ENCODE results near the gene PCNX1. TPM values are rescaled to one million over a fixed set of nuclear protein-coding genes. Genes with fewer than 3 reads are reported as not detected.

Gene PCNX1
- total and polyA plus RNA-seq, 2 donors (not counting 1 experiment from before 2014, with no cell fraction given) = 17.0 to 84.5 TPM

DNA sequence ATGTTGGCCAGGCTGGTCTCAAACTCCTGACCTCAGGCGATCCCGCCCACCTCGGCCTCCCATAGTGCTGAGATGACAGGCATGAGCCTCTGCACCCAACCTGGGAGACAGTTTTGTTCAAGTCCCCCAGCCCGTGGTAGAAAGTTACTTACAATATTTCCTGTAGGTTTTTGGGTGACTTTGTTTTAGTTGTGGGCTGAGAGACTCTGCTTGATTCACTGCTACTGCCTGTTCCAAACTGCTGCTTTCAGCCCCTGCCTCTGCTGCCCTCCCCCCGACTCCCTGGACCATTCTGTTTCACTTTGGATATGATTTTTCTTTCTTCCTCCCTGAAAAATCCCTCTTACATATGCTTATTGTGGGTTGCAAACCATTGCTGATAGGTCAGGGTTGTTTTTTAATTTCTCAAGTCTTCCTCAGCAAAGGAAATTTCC is 13.4 kb upstream of the PCNX1 start:
- no peaks in the 10 kb centered on the region for H3K4me1 Mint-ChIP-seq

DNA sequence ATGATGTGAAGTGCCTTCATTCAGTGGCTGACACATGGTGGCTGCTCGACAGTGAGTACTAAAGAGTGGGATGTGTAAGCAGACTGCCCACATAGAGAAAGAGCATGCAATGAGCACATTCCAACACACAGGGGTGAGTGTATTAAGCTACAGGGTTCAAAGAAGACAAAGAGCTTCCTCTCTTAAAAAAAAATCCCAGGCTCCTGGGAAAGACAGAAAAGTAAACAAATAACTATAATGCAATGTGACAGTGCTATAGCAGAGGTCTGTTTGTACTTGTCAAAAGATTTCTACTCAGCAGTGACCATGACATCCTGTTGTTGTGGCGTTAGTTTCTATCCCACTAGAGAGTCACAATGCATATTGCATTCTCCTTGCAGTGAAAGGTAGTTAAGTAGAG is 12.4 kb upstream of the PCNX1 start:
- H3K4me1 ChIP-seq (ENCODE audit: control insufficient read depth in 2 of 2, insufficient read depth in 2 of 2, low read length in 2 of 2) = no peaks in the 10 kb centered on the region
- H3K36me3 ChIP-seq (replicated peaks in 1 of 2; ENCODE audit: control extremely low read depth in 1 of 2, control insufficient read depth in 1 of 2, extremely low read depth in 1 of 2, insufficient read depth in 2 of 2, low read length in 1 of 2) = no peaks in the 10 kb centered on the region
- H4K20me1 ChIP-seq (ENCODE audit: control insufficient read depth, insufficient read depth, low read length, poor library complexity, severe bottlenecking) = no peaks in the 10 kb centered on the region
- DNase-seq (no peak), ATAC-seq (ENCODE audit: low read depth) (no peak)
- CTCF ChIA-PET = no interaction called here
- no peaks in the 10 kb centered on the region for H3K27me3 ChIP-seq (replicated peaks in 1 of 4; ENCODE audit: control extremely low read depth in 1 of 4, control insufficient read depth in 3 of 4, insufficient read depth in 4 of 4, low read length in 3 of 4)
- no peaks in the 10 kb centered on the region for H3K4me1 Mint-ChIP-seq
- H3K27ac ChIP-seq (ENCODE audit: low read length in 2 of 2) = no peak overlapping the region
- H3K27me3 Mint-ChIP-seq = peaks cover 9% of the 10 kb centered on the region
- no CpG with 5 or more reads among the region's 2 CpGs for WGBS (ENCODE audit: insufficient coverage)
- no peak overlapping the region for H3K4me3 ChIP-seq (ENCODE audit: control extremely low read depth in 1 of 5, extremely low read depth in 1 of 5, insufficient read depth in 1 of 5, low read depth in 2 of 5, low read length in 4 of 5)
- no peak overlapping the region for H3K27ac Mint-ChIP-seq
- H3K4me2 ChIP-seq (replicated peaks; ENCODE audit: low read depth, low read length, poor library complexity, severe bottlenecking) = no peak overlapping the region
- POLR2A ChIA-PET = no interaction called here
- intact Hi-C loops (cut with micrococcal nuclease) = no loop called here
- no peaks in the 10 kb centered on the region for H3K9me3 Mint-ChIP-seq (ENCODE audit: insufficient read depth)
- H2AFZ ChIP-seq (ENCODE audit: insufficient read depth, low read depth, low read length, poor library complexity, severe bottlenecking) = no peak overlapping the region
- H3K4me3 Mint-ChIP-seq = no peak overlapping the region
- no peaks in the 10 kb centered on the region for H3K79me2 ChIP-seq (ENCODE audit: control insufficient read depth, insufficient read depth, low read length)
- no peak for TF ChIP-seq EZH2 (IDR thresholded peaks at IDR 0.05; ENCODE audit: borderline replicate concordance, insufficient read depth, low read depth, low read length, poor library complexity, severe bottlenecking)
- TF ChIP-seq, protein P1, sequence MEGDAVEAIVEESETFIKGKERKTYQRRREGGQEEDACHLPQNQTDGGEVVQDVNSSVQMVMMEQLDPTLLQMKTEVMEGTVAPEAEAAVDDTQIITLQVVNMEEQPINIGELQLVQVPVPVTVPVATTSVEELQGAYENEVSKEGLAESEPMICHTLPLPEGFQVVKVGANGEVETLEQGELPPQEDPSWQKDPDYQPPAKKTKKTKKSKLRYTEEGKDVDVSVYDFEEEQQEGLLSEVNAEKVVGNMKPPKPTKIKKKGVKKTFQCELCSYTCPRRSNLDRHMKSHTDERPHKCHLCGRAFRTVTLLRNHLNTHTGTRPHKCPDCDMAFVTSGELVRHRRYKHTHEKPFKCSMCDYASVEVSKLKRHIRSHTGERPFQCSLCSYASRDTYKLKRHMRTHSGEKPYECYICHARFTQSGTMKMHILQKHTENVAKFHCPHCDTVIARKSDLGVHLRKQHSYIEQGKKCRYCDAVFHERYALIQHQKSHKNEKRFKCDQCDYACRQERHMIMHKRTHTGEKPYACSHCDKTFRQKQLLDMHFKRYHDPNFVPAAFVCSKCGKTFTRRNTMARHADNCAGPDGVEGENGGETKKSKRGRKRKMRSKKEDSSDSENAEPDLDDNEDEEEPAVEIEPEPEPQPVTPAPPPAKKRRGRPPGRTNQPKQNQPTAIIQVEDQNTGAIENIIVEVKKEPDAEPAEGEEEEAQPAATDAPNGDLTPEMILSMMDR (IDR thresholded peaks at IDR 0.05) = no peak
- H3K9ac ChIP-seq (ENCODE audit: low read length) = no peak overlapping the region
- H3K9me3 ChIP-seq (ENCODE audit: control extremely low read depth in 1 of 3, control insufficient read depth in 2 of 3, insufficient read depth in 1 of 3, low read length in 2 of 3) = no peaks in the 10 kb centered on the region

More for the DNA sequence above, 13.4 kb upstream of the PCNX1 start:
- no peak overlapping the region for H3K4me2 ChIP-seq (replicated peaks; ENCODE audit: low read depth, low read length, poor library complexity, severe bottlenecking)
- no peak overlapping the region for H3K27ac ChIP-seq (ENCODE audit: low read length in 2 of 2)
- H3K79me2 ChIP-seq (ENCODE audit: control insufficient read depth, insufficient read depth, low read length) = no peaks in the 10 kb centered on the region
- H3K9me3 ChIP-seq (ENCODE audit: control extremely low read depth in 1 of 3, control insufficient read depth in 2 of 3, insufficient read depth in 1 of 3, low read length in 2 of 3) = no peaks in the 10 kb centered on the region
- DNase-seq (no peak), ATAC-seq (ENCODE audit: low read depth) (no peak)
- POLR2A ChIA-PET = no interaction called here
- CTCF ChIA-PET = no interaction called here
- H3K9ac ChIP-seq (ENCODE audit: low read length) = no peak overlapping the region
- no peaks in the 10 kb centered on the region for H3K27me3 ChIP-seq (replicated peaks in 1 of 4; ENCODE audit: control extremely low read depth in 1 of 4, control insufficient read depth in 3 of 4, insufficient read depth in 4 of 4, low read length in 3 of 4)
- Mint-ChIP-seq H3K27ac (no peak overlapping the region), H3K27me3 (peaks cover 9% of the 10 kb centered on the region), H3K4me3 (no peak overlapping the region), H3K9me3 (ENCODE audit: insufficient read depth) (no peaks in the 10 kb centered on the region)
- TF ChIP-seq, protein P1 (IDR thresholded peaks at IDR 0.05) = no peak
- no peak for TF ChIP-seq EZH2 (IDR thresholded peaks at IDR 0.05; ENCODE audit: borderline replicate concordance, insufficient read depth, low read depth, low read length, poor library complexity, severe bottlenecking)
- intact Hi-C loops (cut with micrococcal nuclease) = no loop called here
- no peaks in the 10 kb centered on the region for H4K20me1 ChIP-seq (ENCODE audit: control insufficient read depth, insufficient read depth, low read length, poor library complexity, severe bottlenecking)
- H3K4me3 ChIP-seq (ENCODE audit: control extremely low read depth in 1 of 5, extremely low read depth in 1 of 5, insufficient read depth in 1 of 5, low read depth in 2 of 5, low read length in 4 of 5) = no peak overlapping the region
- WGBS (ENCODE audit: insufficient coverage) = 58% methylated on average over 3 of the region's 5 CpGs
- H3K4me1 ChIP-seq (ENCODE audit: control insufficient read depth in 2 of 2, insufficient read depth in 2 of 2, low read length in 2 of 2) = no peaks in the 10 kb centered on the region
- no peaks in the 10 kb centered on the region for H3K36me3 ChIP-seq (replicated peaks in 1 of 2; ENCODE audit: control extremely low read depth in 1 of 2, control insufficient read depth in 1 of 2, extremely low read depth in 1 of 2, insufficient read depth in 2 of 2, low read length in 1 of 2)
- H2AFZ ChIP-seq (ENCODE audit: insufficient read depth, low read depth, low read length, poor library complexity, severe bottlenecking) = no peak overlapping the region
